SU-DHL-6 (cell line): ENCODE measurements around the gene HCFC1R1.

Source experiments
- H2AFZ ChIP-seq: fragments of 200-600 bp; sonication (generic); 2 replicates; pipeline ENCODE4 v1.6.1; 2014; ENCODE audit warnings: low read depth, mild to moderate bottlenecking, moderate library complexity, mixed read lengths, antibody characterized with exemption, low read length; ENCODE audit not compliant: severe bottlenecking
- H3F3A ChIP-seq: fragments of 200-600 bp; shearing (Covaris generic); 2 replicates; pipeline ENCODE4 v1.6.0; 2016; ENCODE audit warnings: antibody characterized with exemption, mild to moderate bottlenecking; ENCODE audit not compliant: insufficient read depth
- H3K27ac ChIP-seq: fragments of 200-600 bp; sonication (generic); 2 replicates; pipeline ENCODE4 v1.5.1; 2016; ENCODE audit warnings: low read depth, mild to moderate bottlenecking, low read length, moderate library complexity, mixed read lengths
- H3K27me3 ChIP-seq: fragments of 200-600 bp; sonication (generic), shearing (Covaris generic); 2 replicates; pipeline ENCODE4 v1.6.0; 2014; ENCODE audit warnings: mild to moderate bottlenecking, low read length
- H3K36me3 ChIP-seq: fragments of 200-600 bp; sonication (generic); 2 replicates; pipeline ENCODE4 v1.6.1; 2014; ENCODE audit warnings: mild to moderate bottlenecking, low read length, mixed read lengths
- H3K4me2 ChIP-seq: fragments of 300-600, 200-600 bp; shearing (Covaris generic), sonication (generic); 2 replicates; pipeline ENCODE4 v1.6.0; 2014; ENCODE audit warnings: low read length, low read depth, mild to moderate bottlenecking; ENCODE audit not compliant: poor library complexity, severe bottlenecking
- H3K4me3 ChIP-seq: fragments of 200-600 bp; sonication (generic); 2 replicates; pipeline ENCODE4 v1.5.1; 2014; ENCODE audit warnings: antibody characterized with exemption, low read length, mild to moderate bottlenecking, mixed read lengths; ENCODE audit not compliant: insufficient read depth, poor library complexity, severe bottlenecking
- H3K79me2 ChIP-seq: fragments of 200-600 bp; sonication (generic); 2 replicates; pipeline ENCODE4 v1.6.1; 2014; ENCODE audit warnings: mild to moderate bottlenecking, low read length, moderate library complexity; ENCODE audit not compliant: insufficient read depth
- H3K9ac ChIP-seq: fragments of 200-600 bp; sonication (generic); 2 replicates; pipeline ENCODE4 v1.7.0; 2014; ENCODE audit warnings: mild to moderate bottlenecking, low read length
- H3K9me2 ChIP-seq: fragments of 200-600 bp; sonication (generic); replicated peaks from 2 replicates; pipeline ENCODE4 v1.6.1; 2014; ENCODE audit warnings: low read length; ENCODE audit not compliant: insufficient read depth
- H3K9me3 ChIP-seq: fragments of 200-600 bp; sonication (generic); 2 replicates; pipeline ENCODE4 v1.6.1; 2014; ENCODE audit warnings: low read length, mixed read lengths; ENCODE audit not compliant: insufficient read depth
- H4K20me1 ChIP-seq: fragments of 200-600 bp; sonication (generic); 2 replicates; pipeline ENCODE4 v1.6.1; 2014; ENCODE audit warnings: low read depth, mild to moderate bottlenecking, antibody characterized with exemption, low read length, moderate library complexity, mixed read lengths
- CTCF ChIP-seq: fragments of 200-600 bp; sonication (generic); IDR thresholded peaks from one replicate; pipeline ENCODE4 v1.5.1; 2017; ENCODE audit warnings: antibody characterized with exemption, mild to moderate bottlenecking, low read length, moderate library complexity; ENCODE audit not compliant: insufficient read depth, poor library complexity, severe bottlenecking
- EZH2phosphoT487 ChIP-seq: fragments of 200-600 bp; sonication (generic), shearing (Covaris generic); conservative IDR thresholded peaks from 2 replicates; pipeline ENCODE4 v1.6.1; 2018; ENCODE audit warnings: mild to moderate bottlenecking, antibody characterized with exemption, low read length, moderate library complexity, mixed read lengths

The HCFC1R1 gene

GRCh38 chr16:3003582-3004270 lies 20.0 kb downstream of the HCFC1R1 start:
- Histone ChIP-seq H3K27me3 (no peaks in the 10 kb centered on the region), H3K9ac (no peak overlapping the region)

GRCh38 chr16:3001316-3001715 lies 22.4 kb downstream of the HCFC1R1 start:
- Histone ChIP-seq H3F3A (no peaks in the 10 kb centered on the region), H3K9ac (no peak overlapping the region), H3K4me3 (no peak overlapping the region), H4K20me1 (no peaks in the 10 kb centered on the region), H3K9me2 (no peaks in the 10 kb centered on the region), H3K9me3 (no peaks in the 10 kb centered on the region), H3K36me3 (no peaks in the 10 kb centered on the region), H3K79me2 (no peaks in the 10 kb centered on the region), H3K27ac (no peak overlapping the region), H3K4me2 (no peak overlapping the region), H2AFZ (no peak overlapping the region), H3K27me3 (no peaks in the 10 kb centered on the region)
- no peak for TF ChIP-seq CTCF
- no peak for TF ChIP-seq EZH2phosphoT487

More at GRCh38 chr16:3003582-3004270, 20.0 kb downstream of the HCFC1R1 start:
- Histone ChIP-seq H3F3A (no peaks in the 10 kb centered on the region), H3K36me3 (no peaks in the 10 kb centered on the region), H3K9me3 (no peaks in the 10 kb centered on the region), H3K4me3 (peak overlapping the region; percentile 29), H3K4me2 (peak overlapping the region; percentile 39), H4K20me1 (no peaks in the 10 kb centered on the region), H2AFZ (no peak overlapping the region), H3K79me2 (no peaks in the 10 kb centered on the region), H3K27ac (no peak overlapping the region), H3K9me2 (no peaks in the 10 kb centered on the region)
- TF ChIP-seq CTCF (peak; percentile 67), EZH2phosphoT487 (no peak)

- Histone ChIP-seq H2AFZ (no peak overlapping the region), H3K79me2 (no peaks in the 10 kb centered on the region), H3F3A (no peaks in the 10 kb centered on the region), H3K27me3 (no peaks in the 10 kb centered on the region), H3K9me3 (no peaks in the 10 kb centered on the region), H3K9ac (no peak overlapping the region), H3K36me3 (no peaks in the 10 kb centered on the region), H3K4me2 (no peak overlapping the region), H3K27ac (no peak overlapping the region), H3K4me3 (no peak overlapping the region), H3K9me2 (no peaks in the 10 kb centered on the region), H4K20me1 (no peaks in the 10 kb centered on the region)
- TF ChIP-seq CTCF (no peak), EZH2phosphoT487 (no peak)
These were observed 23.2 kb downstream of the HCFC1R1 start for GRCh38 chr16:3000540-3000939.
